ENCODE results near the gene VAT1L. TPM values are rescaled to one million over a fixed set of nuclear protein-coding genes. Genes with fewer than 3 reads are reported as not detected.

Gene VAT1L
- total and polyA plus RNA-seq, 2 donors (not counting 1 experiment from before 2014, with no cell fraction given), result not detected

- H3K4me3 ChIP-seq (ENCODE audit: control extremely low read depth in 1 of 5, extremely low read depth in 1 of 5, insufficient read depth in 1 of 5, low read depth in 2 of 5, low read length in 4 of 5), result no peak overlapping the region
Observed at GRCh38 chr16:77748421-77749005, 39.9 kb upstream of the VAT1L start.

GRCh38 chr16:77749415-77749814, 38.9 kb upstream of the VAT1L start:
- Mint-ChIP-seq H3K4me3 (no peak overlapping the region), H3K4me1 (no peaks in the 10 kb centered on the region), H3K9me3 (ENCODE audit: insufficient read depth) (no peaks in the 10 kb centered on the region), H3K27me3 (peaks cover 17% of the 10 kb centered on the region), H3K27ac (no peak overlapping the region)
- Histone ChIP-seq H2AFZ (ENCODE audit: insufficient read depth, low read depth, low read length, poor library complexity, severe bottlenecking) (no peak overlapping the region), H3K9ac (ENCODE audit: low read length) (no peak overlapping the region), H3K27ac (ENCODE audit: low read length in 2 of 2) (no peak overlapping the region), H3K27me3 (replicated peaks in 1 of 4; ENCODE audit: control extremely low read depth in 1 of 4, control insufficient read depth in 3 of 4, insufficient read depth in 4 of 4, low read length in 3 of 4) (no peaks in the 10 kb centered on the region), H3K79me2 (ENCODE audit: control insufficient read depth, insufficient read depth, low read length) (no peaks in the 10 kb centered on the region), H3K9me3 (ENCODE audit: control extremely low read depth in 1 of 3, control insufficient read depth in 2 of 3, insufficient read depth in 1 of 3, low read length in 2 of 3) (no peaks in the 10 kb centered on the region), H3K4me2 (replicated peaks; ENCODE audit: low read depth, low read length, poor library complexity, severe bottlenecking) (no peak overlapping the region), H3K4me3 (ENCODE audit: control extremely low read depth in 1 of 5, extremely low read depth in 1 of 5, insufficient read depth in 1 of 5, low read depth in 2 of 5, low read length in 4 of 5) (no peak overlapping the region), H3K36me3 (replicated peaks in 1 of 2; ENCODE audit: control extremely low read depth in 1 of 2, control insufficient read depth in 1 of 2, extremely low read depth in 1 of 2, insufficient read depth in 2 of 2, low read length in 1 of 2) (no peaks in the 10 kb centered on the region), H3K4me1 (ENCODE audit: control insufficient read depth in 2 of 2, insufficient read depth in 2 of 2, low read length in 2 of 2) (no peaks in the 10 kb centered on the region), H4K20me1 (ENCODE audit: control insufficient read depth, insufficient read depth, low read length, poor library complexity, severe bottlenecking) (no peaks in the 10 kb centered on the region)
- POLR2A ChIA-PET, result no interaction called here
- TF ChIP-seq EZH2 (IDR thresholded peaks at IDR 0.05; ENCODE audit: borderline replicate concordance, insufficient read depth, low read depth, low read length, poor library complexity, severe bottlenecking), result no peak
- TF ChIP-seq CTCF (IDR thresholded peaks at IDR 0.05), result no peak
- intact Hi-C loops (cut with micrococcal nuclease), result no loop called here
- DNase-seq (no peak), ATAC-seq (ENCODE audit: low read depth) (no peak)
- CTCF ChIA-PET, result no interaction called here
- WGBS (ENCODE audit: insufficient coverage), result no CpG with 5 or more reads among the region's 1 CpG

More at GRCh38 chr16:77748421-77749005, 39.9 kb upstream of the VAT1L start:
- ChIA-PET POLR2A (no interaction called here), CTCF (no interaction called here)
- Histone ChIP-seq H3K27ac (ENCODE audit: low read length in 2 of 2) (no peak overlapping the region), H4K20me1 (ENCODE audit: control insufficient read depth, insufficient read depth, low read length, poor library complexity, severe bottlenecking) (no peaks in the 10 kb centered on the region), H3K9ac (ENCODE audit: low read length) (no peak overlapping the region), H3K36me3 (replicated peaks in 1 of 2; ENCODE audit: control extremely low read depth in 1 of 2, control insufficient read depth in 1 of 2, extremely low read depth in 1 of 2, insufficient read depth in 2 of 2, low read length in 1 of 2) (no peaks in the 10 kb centered on the region), H3K4me1 (ENCODE audit: control insufficient read depth in 2 of 2, insufficient read depth in 2 of 2, low read length in 2 of 2) (no peaks in the 10 kb centered on the region), H3K4me2 (replicated peaks; ENCODE audit: low read depth, low read length, poor library complexity, severe bottlenecking) (no peak overlapping the region), H3K9me3 (ENCODE audit: control extremely low read depth in 1 of 3, control insufficient read depth in 2 of 3, insufficient read depth in 1 of 3, low read length in 2 of 3) (no peaks in the 10 kb centered on the region), H3K27me3 (replicated peaks in 1 of 4; ENCODE audit: control extremely low read depth in 1 of 4, control insufficient read depth in 3 of 4, insufficient read depth in 4 of 4, low read length in 3 of 4) (no peaks in the 10 kb centered on the region), H3K79me2 (ENCODE audit: control insufficient read depth, insufficient read depth, low read length) (no peaks in the 10 kb centered on the region), H2AFZ (ENCODE audit: insufficient read depth, low read depth, low read length, poor library complexity, severe bottlenecking) (no peak overlapping the region)
- 80% methylated on average over 6 of the region's 7 CpGs for WGBS (ENCODE audit: insufficient coverage)
- Mint-ChIP-seq H3K9me3 (ENCODE audit: insufficient read depth) (no peaks in the 10 kb centered on the region), H3K27me3 (peaks cover 14% of the 10 kb centered on the region), H3K4me3 (no peak overlapping the region), H3K27ac (no peak overlapping the region), H3K4me1 (no peaks in the 10 kb centered on the region)
- ATAC-seq (ENCODE audit: low read depth), result no peak
- DNase-seq, result no peak
- TF ChIP-seq CTCF (IDR thresholded peaks at IDR 0.05) (no peak), EZH2 (IDR thresholded peaks at IDR 0.05; ENCODE audit: borderline replicate concordance, insufficient read depth, low read depth, low read length, poor library complexity, severe bottlenecking) (no peak)
- intact Hi-C loops (cut with micrococcal nuclease), result no loop called here

Measured in B cell (primary cell).